Measurements from ENCODE around the gene SPSB2. TPM values are rescaled to one million over a fixed set of nuclear protein-coding genes. Genes with fewer than 3 reads are reported as not detected.

SPSB2 gene
- total RNA-seq, 2 experiments from 2014 or later: 16.4 to 17.0 TPM

- Mint-ChIP-seq H3K9me3 (no peaks in the 10 kb centered on the region), H3K27me3 (peaks cover 53% of the 10 kb centered on the region), H3K36me3 (no peaks in the 10 kb centered on the region), H3K4me3 (peak within 1 kb of the TSS; percentile 64), H3K4me1 (peaks cover 13% of the 10 kb centered on the region), H3K27ac (peak within 1 kb of the TSS; percentile 66)
- POLR2A ChIA-PET: interaction anchor here (0.6 to 1.4 kb wide), 3 partner anchors 13 to 351 kb away, joined by 3 to 5 read pairs (median 4); partner anchors contain the start of genes MLF2 and VAMP1
- peak; percentile 35 for DNase-seq
- no peak for ATAC-seq (ENCODE audit: low read depth)
Observed at GRCh38 chr12:6821591-6822425, 51.3 kb downstream of the SPSB2 start, which contains the start of gene GPR162. TSS of gene GPR162 (plus strand) at chr12:6821821. CDS start at chr12:6823899, 2,078 bp downstream.

Other genes starting within 250 kb of the SPSB2 start
- gene LPAR5, start 237.3 kb downstream of the SPSB2 start, total RNA-seq: 10 to 100 TPM; 19.4 to 20.9 TPM
- 1 to 10 TPM; 8.0 to 8.8 TPM for gene ACRBP, start 225.9 kb downstream of the SPSB2 start, total RNA-seq
- gene ING4, start 210.2 kb downstream of the SPSB2 start, total RNA-seq: 10 to 100 TPM; 46.9 to 49.3 TPM
- 10 to 100 TPM; 79.5 to 88.2 TPM for gene ZNF384, start 183.9 kb downstream of the SPSB2 start, total RNA-seq
- 1 to 10 TPM in 1 of 2 experiments, under 1 TPM in 1; 0.75 to 1.1 TPM for gene PIANP, start 172.5 kb downstream of the SPSB2 start, total RNA-seq
- gene COPS7A, start 149.3 kb downstream of the SPSB2 start, total RNA-seq: 10 to 100 TPM; 29.8 to 35.6 TPM
- 100 to 1,000 TPM; 108 to 118 TPM for gene MLF2, start 120.2 kb downstream of the SPSB2 start, total RNA-seq
- 10 to 100 TPM; 36.2 to 43.5 TPM for gene PTMS, start 106.9 kb downstream of the SPSB2 start, total RNA-seq
- 10 to 100 TPM; 46.6 to 52.1 TPM for gene LAG3, start 100.8 kb downstream of the SPSB2 start, total RNA-seq
- 1 to 10 TPM; 2.6 to 3.0 TPM for gene CD4, start 83.8 kb downstream of the SPSB2 start, total RNA-seq
- under 1 TPM; 0.30 to 0.51 TPM for gene GPR162, start 51.5 kb downstream of the SPSB2 start, total RNA-seq
- gene P3H3, start 44.9 kb downstream of the SPSB2 start, total RNA-seq: 1 to 10 TPM; 6.3 to 7.0 TPM
- gene GNB3, start 32.4 kb downstream of the SPSB2 start, total RNA-seq: 1 to 10 TPM; 2.6 to 3.1 TPM
- 10 to 100 TPM; 76.7 to 85.2 TPM for gene CDCA3, start 22.0 kb downstream of the SPSB2 start, total RNA-seq
- 10 to 100 TPM; 84.8 to 95.4 TPM for gene USP5, start 21.2 kb downstream of the SPSB2 start, total RNA-seq
- 1,000 to 10,000 TPM; 1,129 to 1,200 TPM for gene TPI1, start 5.8 kb downstream of the SPSB2 start, total RNA-seq
- gene LRRC23, start 31.5 kb upstream of the SPSB2 start, total RNA-seq: 1 to 10 TPM; 8.1 to 8.3 TPM
- gene ENO2, start 41.3 kb upstream of the SPSB2 start, total RNA-seq: 100 to 1,000 TPM; 231 to 242 TPM
- 10 to 100 TPM; 31.0 to 31.3 TPM for gene ATN1, start 54.7 kb upstream of the SPSB2 start, total RNA-seq
- not detected for gene RNU7-1, start 70.5 kb upstream of the SPSB2 start, total RNA-seq
- gene C12orf57, start 70.7 kb upstream of the SPSB2 start, total RNA-seq: 100 to 1,000 TPM; 210 to 217 TPM
- 100 to 1,000 TPM; 349 to 370 TPM for gene PTPN6, start 78.1 kb upstream of the SPSB2 start, total RNA-seq
- 100 to 1,000 TPM; 175 to 189 TPM for gene PHB2, start 97.4 kb upstream of the SPSB2 start, total RNA-seq
- 10 to 100 TPM; 50.0 to 55.7 TPM for gene EMG1, start 97.6 kb upstream of the SPSB2 start, total RNA-seq
- gene LPCAT3, start 145.2 kb upstream of the SPSB2 start, total RNA-seq: 10 to 100 TPM; 30.3 to 33.9 TPM
- gene C1S, start 187.4 kb upstream of the SPSB2 start, total RNA-seq: 1 to 10 TPM; 1.3 TPM
- gene C1R, start 219.1 kb upstream of the SPSB2 start, total RNA-seq: 1 to 10 TPM; 4.6 to 6.4 TPM
- gene C1RL, start 235.9 kb upstream of the SPSB2 start, total RNA-seq: 10 to 100 TPM; 29.8 to 36.0 TPM